Fibroblast of lung (primary cell): ENCODE measurements around the gene ITGA2. TPM values are rescaled to one million over a fixed set of nuclear protein-coding genes. Genes with fewer than 3 reads are reported as not detected.

Experiments
- DNase-seq, 2 donors: peaks; one replicate each; pipeline versions ENCODE4 v3.0.0 to v3.0.0-alpha.2; 2010; ENCODE audit warnings: low read depth in 2 of 2
- H2AFZ ChIP-seq: 2 replicates; pipeline ENCODE4 v1.5.1; 2012; ENCODE audit warnings: low read length, control low read depth, inconsistent platforms
- H3K27ac ChIP-seq: 2 replicates; pipeline ENCODE4 v1.5.1; 2011; ENCODE audit warnings: low read length, control low read depth; ENCODE audit not compliant: insufficient read depth
- H3K27me3 ChIP-seq: 2 replicates; pipeline ENCODE4 v1.5.1; 2011; ENCODE audit warnings: mild to moderate bottlenecking, low read length; ENCODE audit not compliant: control insufficient read depth, insufficient read depth
- H3K36me3 ChIP-seq: 2 replicates; pipeline ENCODE4 v1.5.1; 2011; ENCODE audit warnings: low read length; ENCODE audit not compliant: control insufficient read depth, insufficient read depth
- H3K4me1 ChIP-seq: 2 replicates; pipeline ENCODE4 v1.5.1; 2011; ENCODE audit warnings: low read length; ENCODE audit not compliant: control insufficient read depth, insufficient read depth; ENCODE audit errors: extremely low read depth
- H3K4me2 ChIP-seq: 2 replicates; pipeline ENCODE4 v1.5.1; 2011; ENCODE audit warnings: low read length, control low read depth; ENCODE audit not compliant: insufficient read depth; ENCODE audit errors: extremely low read depth
- H3K4me3 ChIP-seq, 4 experiments: fragments of 200-600 bp in 1 of 4; sonication (generic) in 1 of 4; replicated peaks in 1 of 4; 2 replicates each; pipeline ENCODE4 v1.5.1; 2011 to 2016; ENCODE audit warnings: low read length in 4 of 4, low read depth in 3 of 4, mild to moderate bottlenecking in 3 of 4, control low read depth in 2 of 4, inconsistent platforms in 1 of 4, mixed read lengths in 1 of 4; ENCODE audit not compliant: insufficient read depth in 1 of 4; ENCODE audit errors: control extremely low read depth in 1 of 4
- H3K79me2 ChIP-seq: 2 replicates; pipeline ENCODE4 v1.5.1; 2012; ENCODE audit warnings: mild to moderate bottlenecking, low read length, inconsistent platforms; ENCODE audit not compliant: control insufficient read depth, insufficient read depth
- H3K9ac ChIP-seq: 2 replicates; pipeline ENCODE4 v1.5.1; 2011; ENCODE audit warnings: mild to moderate bottlenecking, low read length, control low read depth; ENCODE audit not compliant: insufficient read depth
- H3K9me3 ChIP-seq: 2 replicates; pipeline ENCODE4 v1.5.1; 2012; ENCODE audit warnings: low read depth, low read length; ENCODE audit not compliant: control insufficient read depth, insufficient read depth
- H4K20me1 ChIP-seq: 2 replicates; pipeline ENCODE4 v1.5.1; 2011; ENCODE audit warnings: low read length; ENCODE audit not compliant: control insufficient read depth, insufficient read depth; ENCODE audit errors: extremely low read depth
- EZH2 ChIP-seq: IDR thresholded peaks from 2 replicates; pipeline ENCODE4 v1.5.1; 2012; ENCODE audit warnings: low read length, control low read depth, mild to moderate bottlenecking; ENCODE audit errors: missing control alignments
- polyA plus RNA-seq, 2 donors: library from polyadenylated mRNA; depleted of rRNA in 1 of 2; stranded (reverse) in 1 of 2; unstranded in 1 of 2; fragments of >200 nt; gene quantifications; 2 replicates each; pipeline ENCODE4 v1.2.1, GENCODE V29; 2011 to 2012; ENCODE audit warnings: missing spikeins in 1 of 2
- total RNA-seq: library from RNA; depleted of rRNA; stranded (reverse); fragments of >200 nt; gene quantifications from 2 replicates; pipeline ENCODE4 v1.2.1, GENCODE V29; 2014
- TF ChIP-seq, protein P1 (sequence below), 2 donors: IDR thresholded peaks in 1 of 2; conservative IDR thresholded peaks in 1 of 2; 1 replicate in 1 of 2; 2 replicates in 1 of 2; pipeline ENCODE4 v1.5.1; 2011 to 2012; ENCODE audit warnings: low read length in 2 of 2, control low read depth in 1 of 2, inconsistent platforms in 1 of 2, low read depth in 1 of 2, mild to moderate bottlenecking in 1 of 2

The ITGA2 gene
- total and polyA plus RNA-seq, 2 donors (not counting 1 experiment from before 2014, with no cell fraction given) = 9.4 to 75.5 TPM

GRCh38 chr5:53003144-53003543 lies 14.0 kb downstream of the ITGA2 start:
- no peaks in the 10 kb centered on the region for H4K20me1 ChIP-seq
- H3K9me3 ChIP-seq = no peaks in the 10 kb centered on the region
- H3K36me3 ChIP-seq = no peaks in the 10 kb centered on the region
- peaks cover 36% of the 10 kb centered on the region for H3K79me2 ChIP-seq
- no peak overlapping the region for H3K4me2 ChIP-seq
- DNase-seq = no peak
- H3K4me3 ChIP-seq = no peak overlapping the region
- TF ChIP-seq, protein P1, sequence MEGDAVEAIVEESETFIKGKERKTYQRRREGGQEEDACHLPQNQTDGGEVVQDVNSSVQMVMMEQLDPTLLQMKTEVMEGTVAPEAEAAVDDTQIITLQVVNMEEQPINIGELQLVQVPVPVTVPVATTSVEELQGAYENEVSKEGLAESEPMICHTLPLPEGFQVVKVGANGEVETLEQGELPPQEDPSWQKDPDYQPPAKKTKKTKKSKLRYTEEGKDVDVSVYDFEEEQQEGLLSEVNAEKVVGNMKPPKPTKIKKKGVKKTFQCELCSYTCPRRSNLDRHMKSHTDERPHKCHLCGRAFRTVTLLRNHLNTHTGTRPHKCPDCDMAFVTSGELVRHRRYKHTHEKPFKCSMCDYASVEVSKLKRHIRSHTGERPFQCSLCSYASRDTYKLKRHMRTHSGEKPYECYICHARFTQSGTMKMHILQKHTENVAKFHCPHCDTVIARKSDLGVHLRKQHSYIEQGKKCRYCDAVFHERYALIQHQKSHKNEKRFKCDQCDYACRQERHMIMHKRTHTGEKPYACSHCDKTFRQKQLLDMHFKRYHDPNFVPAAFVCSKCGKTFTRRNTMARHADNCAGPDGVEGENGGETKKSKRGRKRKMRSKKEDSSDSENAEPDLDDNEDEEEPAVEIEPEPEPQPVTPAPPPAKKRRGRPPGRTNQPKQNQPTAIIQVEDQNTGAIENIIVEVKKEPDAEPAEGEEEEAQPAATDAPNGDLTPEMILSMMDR (conservative IDR thresholded peaks at IDR 0.05 in 1 of 2, IDR thresholded peaks at IDR 0.05 in 1 of 2; ENCODE audit: low read depth in 1 of 2, low read length in 2 of 2) = no peak
- no peak for TF ChIP-seq EZH2
- no peak overlapping the region for H3K27ac ChIP-seq
- peaks cover 11% of the 10 kb centered on the region for H3K4me1 ChIP-seq
- no peak overlapping the region for H2AFZ ChIP-seq
- H3K9ac ChIP-seq = no peak overlapping the region
- H3K27me3 ChIP-seq = no peaks in the 10 kb centered on the region

- TF ChIP-seq, protein P1 (conservative IDR thresholded peaks at IDR 0.05 in 1 of 2, IDR thresholded peaks at IDR 0.05 in 1 of 2; ENCODE audit: low read depth in 1 of 2, low read length in 2 of 2) = no peak
- TF ChIP-seq EZH2 = no peak
- no peak overlapping the region for H3K9ac ChIP-seq
- H3K4me3 ChIP-seq = peak overlapping the region in 2 of 4 experiments; percentile 11 to 14
- peaks cover 17% of the 10 kb centered on the region for H3K4me1 ChIP-seq
- peaks cover 23% of the 10 kb centered on the region for H3K79me2 ChIP-seq
- H3K9me3 ChIP-seq = no peaks in the 10 kb centered on the region
- DNase-seq = no peak
- H3K27ac ChIP-seq = peak overlapping the region; percentile 19
- peak overlapping the region; percentile 69 for H3K4me2 ChIP-seq
- H2AFZ ChIP-seq = peak overlapping the region; percentile 7
- no peaks in the 10 kb centered on the region for H3K27me3 ChIP-seq
- no peaks in the 10 kb centered on the region for H3K36me3 ChIP-seq
- H4K20me1 ChIP-seq = no peaks in the 10 kb centered on the region
These were observed 18.0 kb downstream of the ITGA2 start for GRCh38 chr5:53006911-53007890.

- Histone ChIP-seq H3K36me3 (no peaks in the 10 kb centered on the region), H2AFZ (no peak overlapping the region), H3K79me2 (peaks cover 13% of the 10 kb centered on the region), H3K27me3 (no peaks in the 10 kb centered on the region), H4K20me1 (no peaks in the 10 kb centered on the region), H3K9ac (no peak overlapping the region), H3K9me3 (no peaks in the 10 kb centered on the region), H3K4me2 (no peak overlapping the region), H3K4me1 (peaks cover 17% of the 10 kb centered on the region), H3K4me3 (no peak overlapping the region), H3K27ac (peak overlapping the region; percentile 38)
- TF ChIP-seq EZH2 = no peak
- TF ChIP-seq, protein P1 (conservative IDR thresholded peaks at IDR 0.05 in 1 of 2, IDR thresholded peaks at IDR 0.05 in 1 of 2; ENCODE audit: low read depth in 1 of 2, low read length in 2 of 2) = no peak
- peak in 1 of 2 donors; percentile 63 for DNase-seq
These were observed 19.6 kb downstream of the ITGA2 start for GRCh38 chr5:53008751-53009150.
